Type B pancreatic cell (in vitro differentiated cells): ENCODE measurements around the gene CHD2. TPM values are rescaled to one million over a fixed set of nuclear protein-coding genes. Genes with fewer than 3 reads are reported as not detected.

Experiments used
- DNase-seq: peaks from one replicate; pipeline ENCODE4 v3.0.0; 2021; ENCODE audit warnings: mixed read lengths; ENCODE audit not compliant: unreplicated experiment; ENCODE audit errors: extremely low spot score
- H3K27ac Mint-ChIP-seq: 2 replicates; pipeline ENCODE4 v1.8.0; 2021; ENCODE audit warnings: mild to moderate bottlenecking, mixed read lengths
- H3K27me3 Mint-ChIP-seq: 2 replicates; pipeline ENCODE4 v1.8.0; 2021; ENCODE audit warnings: mixed read lengths
- H3K36me3 Mint-ChIP-seq: 2 replicates; pipeline ENCODE4 v1.8.0; 2021; ENCODE audit warnings: mixed read lengths
- H3K4me1 Mint-ChIP-seq: one replicate; pipeline ENCODE4 v1.8.0; 2021; ENCODE audit warnings: mixed read lengths; ENCODE audit not compliant: unreplicated experiment
- H3K4me3 Mint-ChIP-seq: 2 replicates; pipeline ENCODE4 v1.8.0; 2021; ENCODE audit warnings: mild to moderate bottlenecking, mixed read lengths
- H3K9me3 Mint-ChIP-seq: 2 replicates; pipeline ENCODE4 v1.8.0; 2021; ENCODE audit warnings: mixed read lengths
- total RNA-seq: library from RNA; stranded (reverse); gene quantifications from 2 replicates; pipeline ENCODE4 v1.2.1, GENCODE V29; 2021; ENCODE audit warnings: low replicate concordance
- TF ChIP-seq, protein P1 (sequence below): fragments of 200-600 bp; sonication (generic); conservative IDR thresholded peaks from 2 replicates; pipeline ENCODE4 v1.5.0; 2021; ENCODE audit warnings: antibody characterized with exemption, mild to moderate bottlenecking

CHD2 gene
- total RNA-seq, 1 donor from 2014 or later = 135 TPM

DNA sequence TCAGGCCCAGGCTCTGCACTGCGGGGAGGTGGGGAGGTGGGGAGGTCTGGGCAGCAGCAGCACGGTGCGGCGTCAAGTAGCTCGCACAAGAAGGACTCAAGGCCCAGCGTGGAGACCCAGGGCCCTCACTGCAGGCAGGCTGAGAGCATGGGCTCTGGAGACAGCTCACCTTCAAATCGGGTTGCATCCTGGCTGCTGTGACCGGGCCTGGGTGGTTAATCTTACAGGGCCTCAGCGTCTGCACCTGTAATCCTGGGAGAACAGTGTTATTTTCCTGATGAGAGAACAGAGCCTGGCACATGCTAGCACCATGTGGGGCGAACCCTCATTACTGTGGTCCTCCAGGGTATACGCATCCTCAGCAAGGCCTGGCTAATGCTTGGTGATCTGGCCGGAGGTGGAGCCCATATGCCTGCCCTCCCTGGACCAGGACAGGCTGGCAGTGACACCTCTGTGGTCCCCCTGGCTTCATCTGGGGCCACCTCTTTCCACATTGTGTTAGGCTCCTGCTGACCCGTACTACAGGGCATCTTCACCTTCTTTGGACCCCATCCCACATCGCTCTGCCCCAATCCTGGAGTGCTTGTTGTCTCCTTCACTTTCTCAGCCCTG lies 133.4 kb downstream of the CHD2 start:
- Mint-ChIP-seq H3K36me3 (peaks cover 3% of the 10 kb centered on the region), H3K4me3 (no peak overlapping the region), H3K4me1 (peaks cover 29% of the 10 kb centered on the region), H3K27me3 (peaks cover 8% of the 10 kb centered on the region), H3K9me3 (no peaks in the 10 kb centered on the region), H3K27ac (no peak overlapping the region)
- no peak for DNase-seq
- TF ChIP-seq, protein P1, sequence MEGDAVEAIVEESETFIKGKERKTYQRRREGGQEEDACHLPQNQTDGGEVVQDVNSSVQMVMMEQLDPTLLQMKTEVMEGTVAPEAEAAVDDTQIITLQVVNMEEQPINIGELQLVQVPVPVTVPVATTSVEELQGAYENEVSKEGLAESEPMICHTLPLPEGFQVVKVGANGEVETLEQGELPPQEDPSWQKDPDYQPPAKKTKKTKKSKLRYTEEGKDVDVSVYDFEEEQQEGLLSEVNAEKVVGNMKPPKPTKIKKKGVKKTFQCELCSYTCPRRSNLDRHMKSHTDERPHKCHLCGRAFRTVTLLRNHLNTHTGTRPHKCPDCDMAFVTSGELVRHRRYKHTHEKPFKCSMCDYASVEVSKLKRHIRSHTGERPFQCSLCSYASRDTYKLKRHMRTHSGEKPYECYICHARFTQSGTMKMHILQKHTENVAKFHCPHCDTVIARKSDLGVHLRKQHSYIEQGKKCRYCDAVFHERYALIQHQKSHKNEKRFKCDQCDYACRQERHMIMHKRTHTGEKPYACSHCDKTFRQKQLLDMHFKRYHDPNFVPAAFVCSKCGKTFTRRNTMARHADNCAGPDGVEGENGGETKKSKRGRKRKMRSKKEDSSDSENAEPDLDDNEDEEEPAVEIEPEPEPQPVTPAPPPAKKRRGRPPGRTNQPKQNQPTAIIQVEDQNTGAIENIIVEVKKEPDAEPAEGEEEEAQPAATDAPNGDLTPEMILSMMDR = no peak

DNA sequence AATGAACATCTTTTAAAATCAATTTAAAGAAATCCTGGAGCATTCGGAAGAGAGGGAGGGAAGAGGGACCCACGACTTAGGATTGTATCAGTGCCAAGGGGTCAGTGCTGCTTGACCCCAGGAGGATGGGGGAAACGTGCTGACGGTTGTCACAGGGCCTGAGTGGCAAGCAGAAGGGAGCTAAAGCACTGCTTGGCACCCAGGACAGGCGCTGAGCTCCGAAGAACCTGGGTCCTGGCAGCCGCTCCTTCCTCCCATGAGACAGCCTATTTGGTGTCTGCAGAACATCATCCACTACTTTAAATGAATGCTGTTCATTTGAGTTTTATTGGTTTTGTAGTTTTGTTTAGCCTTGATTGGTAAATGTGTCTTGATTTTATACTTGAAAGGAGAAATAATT lies 134.4 kb downstream of the CHD2 start:
- no peak overlapping the region for H3K27ac Mint-ChIP-seq

DNA sequence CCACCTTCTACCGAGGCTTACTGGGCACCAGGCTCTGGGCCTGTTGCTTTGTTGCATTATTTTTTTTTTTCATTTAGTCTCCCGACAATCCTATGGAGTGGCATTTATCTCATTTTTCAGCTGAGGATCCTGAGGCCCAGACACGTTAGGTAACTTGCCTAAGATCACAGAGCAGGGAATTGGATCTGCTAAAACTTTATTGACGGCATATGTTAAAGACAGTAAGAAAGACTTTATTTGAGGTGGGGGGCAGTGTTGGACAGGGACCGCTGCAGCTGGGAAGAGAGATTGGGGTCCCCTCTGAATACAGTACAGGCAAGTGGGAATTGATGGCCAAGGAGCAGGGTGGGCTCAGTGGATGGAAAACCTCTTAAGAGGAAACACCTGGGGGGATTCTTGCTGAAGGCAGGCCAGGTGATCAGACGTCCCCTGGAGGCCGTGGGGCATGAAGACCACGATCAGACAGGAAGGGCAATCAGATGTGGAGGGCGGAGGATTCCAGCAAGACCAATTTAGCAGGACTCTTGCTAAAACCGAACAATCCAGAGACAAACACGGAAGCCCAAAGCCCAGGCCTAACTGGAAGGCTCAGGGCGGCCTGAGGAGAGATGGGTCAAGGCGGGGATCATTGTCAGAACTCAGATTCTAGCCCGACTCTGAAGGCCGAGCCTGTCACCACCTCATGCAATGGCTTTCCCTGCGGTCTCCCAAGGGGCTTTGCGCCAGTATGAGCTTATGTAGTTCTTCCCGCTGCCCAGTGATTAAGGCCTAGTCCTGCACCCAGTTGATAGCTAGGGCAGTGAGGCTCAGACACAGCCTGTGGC lies 135.2 kb downstream of the CHD2 start:
- Mint-ChIP-seq H3K4me1 (peaks cover 18% of the 10 kb centered on the region), H3K36me3 (peaks cover 8% of the 10 kb centered on the region), H3K9me3 (no peaks in the 10 kb centered on the region), H3K27ac (no peak overlapping the region), H3K27me3 (peaks cover 8% of the 10 kb centered on the region), H3K4me3 (no peak overlapping the region)
- no peak for DNase-seq
- TF ChIP-seq, protein P1 = no peak

More for the DNA sequence above, 134.4 kb downstream of the CHD2 start:
- Mint-ChIP-seq H3K4me3 (no peak overlapping the region), H3K27me3 (peaks cover 8% of the 10 kb centered on the region), H3K36me3 (peaks cover 4% of the 10 kb centered on the region), H3K4me1 (peaks cover 26% of the 10 kb centered on the region), H3K9me3 (no peaks in the 10 kb centered on the region)
- DNase-seq = no peak
- TF ChIP-seq, protein P1 = no peak

DNA sequence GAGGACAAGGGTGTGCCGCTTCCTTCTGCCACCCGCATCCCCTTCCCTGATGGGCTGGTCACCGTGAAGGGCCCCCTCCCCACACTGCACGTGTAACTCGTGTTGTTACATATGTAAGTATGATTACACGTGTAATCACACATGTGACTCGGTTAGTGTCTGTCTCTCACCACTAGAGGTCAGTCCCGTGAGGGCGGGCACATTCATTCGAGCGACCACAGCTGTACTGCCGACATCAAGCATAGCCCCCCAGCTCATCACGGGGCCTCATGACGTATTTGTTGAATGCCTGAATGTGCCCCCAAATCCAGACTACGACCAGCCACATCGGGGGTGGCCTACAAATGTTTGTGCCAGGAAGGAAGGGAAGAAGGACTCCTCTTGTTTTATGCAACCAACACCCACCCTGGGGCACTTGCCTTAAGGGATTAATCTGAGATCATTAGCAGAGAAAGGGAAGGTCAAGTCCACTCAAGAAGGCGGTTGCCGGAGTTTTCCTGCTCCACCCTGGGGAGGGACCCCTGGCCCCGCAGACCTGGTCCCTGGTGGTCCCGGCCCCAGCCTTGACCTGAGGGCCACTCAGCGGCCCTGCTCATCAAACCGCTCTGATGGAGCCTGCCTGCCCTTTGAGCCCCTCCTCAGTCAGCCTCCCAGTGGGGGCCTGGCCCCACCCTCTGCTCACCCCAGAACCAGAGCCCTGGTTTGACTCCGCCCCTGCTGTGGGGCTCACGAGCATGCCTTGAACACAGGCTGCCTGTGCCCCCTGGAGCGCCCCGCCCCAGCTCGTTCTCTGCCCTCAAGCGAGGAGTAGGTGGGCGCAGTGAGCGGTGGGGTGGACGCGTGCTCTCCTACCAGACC lies 136.1 kb downstream of the CHD2 start:
- peaks cover 11% of the 10 kb centered on the region for H3K27me3 Mint-ChIP-seq
- DNase-seq = no peak
- H3K9me3 Mint-ChIP-seq = no peaks in the 10 kb centered on the region
- peaks cover 13% of the 10 kb centered on the region for H3K4me1 Mint-ChIP-seq
- H3K36me3 Mint-ChIP-seq = peaks cover 11% of the 10 kb centered on the region
- H3K27ac Mint-ChIP-seq = no peak overlapping the region
- TF ChIP-seq, protein P1 = peak; percentile 79
- H3K4me3 Mint-ChIP-seq = no peak overlapping the region

DNA sequence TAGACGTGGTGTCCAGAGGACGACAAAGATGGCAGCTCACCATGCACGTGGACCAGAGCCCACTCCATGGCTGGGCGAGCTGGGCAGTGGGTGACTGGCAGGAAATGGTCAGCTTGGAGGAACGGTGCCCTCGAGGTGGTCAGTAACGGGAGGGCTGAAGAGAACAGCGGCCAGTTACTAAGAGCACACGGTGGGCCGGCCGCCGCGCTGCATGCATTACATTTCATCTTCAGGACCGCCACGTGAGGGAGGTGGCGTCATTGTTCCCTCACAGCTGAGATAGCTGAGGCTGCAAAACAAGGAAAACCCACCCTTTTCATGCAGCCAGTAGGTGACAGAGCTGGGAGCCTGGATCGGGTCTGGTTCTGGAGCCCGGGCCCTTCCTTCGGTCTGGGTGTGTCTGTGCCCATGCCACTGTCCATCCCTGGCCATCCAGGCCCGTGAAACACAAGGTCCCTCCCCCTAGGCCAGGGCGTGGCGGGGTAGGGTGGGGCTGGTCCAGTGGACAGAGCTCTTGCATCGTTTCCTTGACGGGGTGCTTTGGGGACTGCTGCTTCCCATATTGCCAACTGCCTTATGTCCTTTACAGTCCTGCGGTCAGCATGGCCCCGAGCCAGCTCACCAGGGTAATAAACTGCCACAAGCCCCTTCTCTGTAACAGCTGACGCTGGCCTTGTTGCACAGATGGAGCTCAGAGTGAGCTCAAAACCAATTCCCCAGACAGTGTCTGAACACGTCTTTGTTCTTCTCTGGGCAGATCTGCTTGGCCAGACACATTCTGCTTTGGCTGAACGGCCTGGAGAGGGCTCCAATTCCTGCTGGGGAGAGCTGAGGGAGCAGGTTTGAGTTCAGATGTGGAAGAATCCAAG lies 137.1 kb downstream of the CHD2 start:
- Mint-ChIP-seq H3K4me1 (peaks cover 13% of the 10 kb centered on the region), H3K27me3 (peaks cover 11% of the 10 kb centered on the region), H3K4me3 (no peak overlapping the region), H3K36me3 (peaks cover 12% of the 10 kb centered on the region), H3K27ac (peak overlapping the region; percentile 16), H3K9me3 (no peaks in the 10 kb centered on the region)
- no peak for DNase-seq
- TF ChIP-seq, protein P1 = peak; percentile 34
